T-cell (primary cell): ENCODE data around the gene POU2F3. TPM values are rescaled to one million over a fixed set of nuclear protein-coding genes. Genes with fewer than 3 reads are reported as not detected.

Experiments
- ATAC-seq, 4 experiments: fragments of 200-7000 bp in 3 of 4; fragments of 150-1000 bp in 1 of 4; cut with Tn5 transposase; replicated peaks in 1 of 4; 1 replicate in 3 of 4; 2 replicates in 1 of 4; pipeline ENCODE4 v1.10.0; 2021; ENCODE audit warnings: moderate library complexity in 3 of 4, mild to moderate bottlenecking in 2 of 4, moderate number of reproducible peaks in 1 of 4
- CTCF ChIA-PET, 2 donors: fragments of 300-600 bp; sonication (Branson Sonifier 250); formaldehyde crosslinking; loops; one replicate each; lab custom pipeline; 2022; ENCODE audit warnings: antibody characterized with exemption in 2 of 2; lab: Charles Lee
- POLR2A ChIA-PET, 2 donors: fragments of 300-600 bp; sonication (Branson Sonifier 250); formaldehyde crosslinking; loops; one replicate each; lab custom pipeline; 2022; ENCODE audit warnings: antibody characterized with exemption in 2 of 2; lab: Charles Lee
- DNase-seq, 35 experiments: peaks; one replicate each; pipeline versions ENCODE4 v3.0.0 to v3.0.0-alpha.2; 2013 to 2023
- H3K27ac ChIP-seq: one replicate; pipeline ENCODE4 v1.5.1; 2013; ENCODE audit warnings: low read length
- H3K27me3 ChIP-seq, 2 experiments: replicated peaks in 1 of 2; 1 replicate in 1 of 2; 2 replicates in 1 of 2; pipeline versions ENCODE4 v1.6.1 to v1.7.0; 2013; ENCODE audit warnings: low read length in 1 of 2, mixed read lengths in 1 of 2; ENCODE audit not compliant: control insufficient read depth in 2 of 2, insufficient read depth in 2 of 2; ENCODE audit errors: extremely low read depth in 1 of 2
- H3K36me3 ChIP-seq, 2 donors: 1 replicate in 1 of 2; 2 replicates in 1 of 2; pipeline versions ENCODE4 v1.6.1 to v1.7.0; 2013; ENCODE audit warnings: low read length in 1 of 2; ENCODE audit not compliant: control insufficient read depth in 2 of 2, insufficient read depth in 1 of 2; ENCODE audit errors: extremely low read depth in 1 of 2
- H3K4me1 ChIP-seq, 2 experiments: 1 replicate in 1 of 2; 2 replicates in 1 of 2; pipeline versions ENCODE4 v1.6.1 to v1.7.0; 2013; ENCODE audit warnings: low read length in 2 of 2, mixed read lengths in 1 of 2; ENCODE audit not compliant: insufficient read depth in 2 of 2, control insufficient read depth in 1 of 2; ENCODE audit errors: extremely low read depth in 1 of 2
- H3K4me3 ChIP-seq, 2 donors: 1 replicate in 1 of 2; 2 replicates in 1 of 2; pipeline versions ENCODE4 v1.5.1 to v1.7.0; 2013; ENCODE audit warnings: mild to moderate bottlenecking in 2 of 2, low read length in 1 of 2, moderate library complexity in 1 of 2; ENCODE audit not compliant: control insufficient read depth in 1 of 2; ENCODE audit errors: extremely low read depth in 1 of 2
- H3K9me3 ChIP-seq: 2 replicates; pipeline ENCODE4 v1.7.0; 2013
- H3K27ac Mint-ChIP-seq, 2 donors: one replicate each; pipeline ENCODE4 v1.8.0; 2020 to 2021; ENCODE audit warnings: mild to moderate bottlenecking in 2 of 2, mixed read lengths in 2 of 2
- H3K27me3 Mint-ChIP-seq, 2 donors: one replicate each; pipeline ENCODE4 v1.8.0; 2021 to 2022; ENCODE audit warnings: mixed read lengths in 2 of 2
- H3K36me3 Mint-ChIP-seq: one replicate; pipeline ENCODE4 v1.8.0; 2021; ENCODE audit warnings: mixed read lengths
- H3K4me1 Mint-ChIP-seq, 3 donors: one replicate each; pipeline ENCODE4 v1.8.0; 2020 to 2022; ENCODE audit warnings: mixed read lengths in 3 of 3, mild to moderate bottlenecking in 1 of 3
- H3K4me3 Mint-ChIP-seq, 3 donors: one replicate each; pipeline ENCODE4 v1.8.0; 2020 to 2022; ENCODE audit warnings: mild to moderate bottlenecking in 3 of 3, mixed read lengths in 3 of 3, moderate library complexity in 3 of 3
- H3K9me3 Mint-ChIP-seq, 3 donors: one replicate each; pipeline ENCODE4 v1.8.0; 2020 to 2022; ENCODE audit warnings: mixed read lengths in 3 of 3
- WGBS: methylation state at CpG from one replicate; pipeline ENCODE4 v1.1.5; 2013; ENCODE audit warnings: missing lambda C conversion rate; ENCODE audit not compliant: insufficient coverage; 5-methylcytosine and 5-hydroxymethylcytosine counted together
- total RNA-seq, 35 experiments: library from RNA in 6 of 35; stranded (reverse) in 6 of 35; fragments of 120-200 nt in 1 of 35; gene quantifications; one replicate each; pipeline versions ENCODE4 v1.2.1 to v1.2.4 and lab custom pipeline; 2013 to 2026

The POU2F3 gene
- total RNA-seq, 5 donors from 2014 or later (not counting 1 experiment from before 2014, with no cell fraction given): not detected

- H3K27me3 ChIP-seq: peaks cover 3 to 20% of the 10 kb centered on the region in 2 experiments
- CTCF ChIA-PET: no interaction called here
- WGBS: 83% methylated on average over 6 of the region's 6 CpGs
These were observed 90.1 kb downstream of the POU2F3 start for GRCh38 chr11:120330045-120330444.

GRCh38 chr11:120331301-120331996 is 91.5 kb downstream of the POU2F3 start:
- Mint-ChIP-seq H3K36me3 (no peaks in the 10 kb centered on the region), H3K9me3 (no peaks in the 10 kb centered on the region), H3K27me3 (peaks cover 27 to 41% of the 10 kb centered on the region in 2 donors), H3K4me3 (no peak overlapping the region), H3K27ac (no peak overlapping the region), H3K4me1 (peaks cover 14 to 18% (median 15%) of the 10 kb centered on the region in 3 donors)
- DNase-seq (no peak), ATAC-seq (no peak)
- H3K36me3 ChIP-seq: no peaks in the 10 kb centered on the region
- CTCF ChIA-PET: interaction anchor here (0.7 to 2.2 kb wide), 3 partner anchors 28 to 782 kb away, joined by 5 to 10 read pairs (median 5); no protein-coding TSS in a partner anchor
- peaks cover 6 to 15% of the 10 kb centered on the region in 2 experiments for H3K27me3 ChIP-seq
- POLR2A ChIA-PET: no interaction called here
- no peaks in the 10 kb centered on the region for H3K9me3 ChIP-seq
- WGBS: no CpG with 5 or more reads among the region's 2 CpGs
- no peak overlapping the region for H3K27ac ChIP-seq
- H3K4me3 ChIP-seq: no peak overlapping the region
- peaks cover 6% of the 10 kb centered on the region in 2 experiments for H3K4me1 ChIP-seq

More at GRCh38 chr11:120330045-120330444, 90.1 kb downstream of the POU2F3 start:
- H3K36me3 ChIP-seq: no peaks in the 10 kb centered on the region
- Mint-ChIP-seq H3K4me1 (peaks cover 19 to 23% (median 21%) of the 10 kb centered on the region in 3 donors), H3K27me3 (peaks cover 35 to 50% of the 10 kb centered on the region in 2 donors), H3K4me3 (no peak overlapping the region), H3K27ac (no peak overlapping the region), H3K9me3 (no peaks in the 10 kb centered on the region), H3K36me3 (no peaks in the 10 kb centered on the region)
- H3K4me1 ChIP-seq: peaks cover 2 to 3% of the 10 kb centered on the region in 2 experiments
- H3K9me3 ChIP-seq: no peaks in the 10 kb centered on the region
- no peak overlapping the region for H3K4me3 ChIP-seq
- ATAC-seq (no peak), DNase-seq (no peak)
- H3K27ac ChIP-seq: no peak overlapping the region
- POLR2A ChIA-PET: no interaction called here

- Mint-ChIP-seq H3K36me3 (no peaks in the 10 kb centered on the region), H3K27ac (no peak overlapping the region), H3K4me1 (peaks cover 17 to 21% (median 20%) of the 10 kb centered on the region in 3 donors), H3K4me3 (no peak overlapping the region), H3K9me3 (no peaks in the 10 kb centered on the region), H3K27me3 (peaks cover 39% of the 10 kb centered on the region in 2 donors)
- Histone ChIP-seq H3K27me3 (peaks cover 14 to 19% of the 10 kb centered on the region in 2 experiments), H3K27ac (no peak overlapping the region), H3K4me1 (peaks cover 12 to 20% of the 10 kb centered on the region in 2 experiments), H3K4me3 (no peak overlapping the region), H3K9me3 (peaks cover 2% of the 10 kb centered on the region), H3K36me3 (no peaks in the 10 kb centered on the region)
- 100% methylated on average over 1 of the region's 5 CpGs for WGBS
- DNase-seq (no peak), ATAC-seq (no peak)
- POLR2A ChIA-PET: interaction anchor here in 1 of 2 donors (0.6 kb wide), 1 partner anchor 942 kb away, joined by 4 read pairs; no protein-coding TSS in a partner anchor
- CTCF ChIA-PET: interaction anchor here (0.5 to 2.2 kb wide), 5 partner anchors 9 to 352 kb away, joined by 3 to 10 read pairs (median 3); no protein-coding TSS in a partner anchor
These were observed 93.1 kb downstream of the POU2F3 start for GRCh38 chr11:120332822-120333716.

GRCh38 chr11:120333801-120334200 is 93.9 kb downstream of the POU2F3 start:
- no peak overlapping the region for H3K27ac ChIP-seq
- peaks cover 39 to 44% of the 10 kb centered on the region in 2 donors for H3K27me3 Mint-ChIP-seq
- DNase-seq (no peak), ATAC-seq (no peak)
- ChIA-PET POLR2A (interaction anchor here in 1 of 2 donors (0.6 kb wide), 2 partner anchors 98 to 667 kb away, joined by 3 to 4 read pairs; no protein-coding TSS in a partner anchor), CTCF (interaction anchor here (0.6 to 2.2 kb wide), 7 partner anchors 9 to 861 kb away, joined by 3 to 10 read pairs (median 4); partner anchors contain the start of gene NECTIN1 (in 1 of the 2))
- H3K4me1 Mint-ChIP-seq: peaks cover 18 to 25% (median 24%) of the 10 kb centered on the region in 3 donors
- H3K4me1 ChIP-seq: peaks cover 12 to 20% of the 10 kb centered on the region in 2 experiments
- no peaks in the 10 kb centered on the region for H3K9me3 Mint-ChIP-seq
- H3K27me3 ChIP-seq: peaks cover 13 to 14% of the 10 kb centered on the region in 2 experiments
- H3K9me3 ChIP-seq: peaks cover 2% of the 10 kb centered on the region
- no peak overlapping the region for H3K27ac Mint-ChIP-seq
- no CpG with 5 or more reads among the region's 1 CpG for WGBS
- H3K4me3 ChIP-seq: no peak overlapping the region
- H3K36me3 ChIP-seq: no peaks in the 10 kb centered on the region
- H3K4me3 Mint-ChIP-seq: no peak overlapping the region
- no peaks in the 10 kb centered on the region for H3K36me3 Mint-ChIP-seq

- Mint-ChIP-seq H3K27ac (no peak overlapping the region), H3K4me3 (no peak overlapping the region), H3K9me3 (no peaks in the 10 kb centered on the region), H3K36me3 (no peaks in the 10 kb centered on the region), H3K4me1 (peaks cover 20 to 30% (median 27%) of the 10 kb centered on the region in 3 donors), H3K27me3 (peaks cover 39 to 47% of the 10 kb centered on the region in 2 donors)
- no peak overlapping the region for H3K27ac ChIP-seq
- WGBS: no CpG with 5 or more reads among the region's 1 CpG
- ChIA-PET POLR2A (interaction anchor here (0.6 kb wide), 3 partner anchors 13 to 666 kb away, joined by 3 to 4 read pairs (median 4); no protein-coding TSS in a partner anchor), CTCF (interaction anchor here (0.7 to 2.2 kb wide), 11 partner anchors 8 to 860 kb away, joined by 3 to 8 read pairs (median 4); no protein-coding TSS in a partner anchor)
- no peak overlapping the region for H3K4me3 ChIP-seq
- H3K4me1 ChIP-seq: peaks cover 12 to 20% of the 10 kb centered on the region in 2 experiments
- DNase-seq: no peak
- peaks cover 2% of the 10 kb centered on the region for H3K9me3 ChIP-seq
- peaks cover 12 to 14% of the 10 kb centered on the region in 2 experiments for H3K27me3 ChIP-seq
- no peaks in the 10 kb centered on the region for H3K36me3 ChIP-seq
- ATAC-seq: no peak
These were observed 94.4 kb downstream of the POU2F3 start for GRCh38 chr11:120334332-120334731.
